HG03097 (cell line): ENCODE results near the gene UBE2N.
"Not testable (repeated sequence)": the region's sequence is repeated elsewhere in the genome, so short reads cannot be mapped to it uniquely, and the experiment has no call there.

Experiments
- ATAC-seq: cut with Tn5 transposase; IDR thresholded peaks from one replicate; pipeline ENCODE4 v1.9.1; 2021; ENCODE audit not compliant: unreplicated experiment, low FRiP score

UBE2N gene

GRCh38 chr12:93447555-93448290, 6.0 kb upstream of the UBE2N start:
- ATAC-seq, result no peak

DNA sequence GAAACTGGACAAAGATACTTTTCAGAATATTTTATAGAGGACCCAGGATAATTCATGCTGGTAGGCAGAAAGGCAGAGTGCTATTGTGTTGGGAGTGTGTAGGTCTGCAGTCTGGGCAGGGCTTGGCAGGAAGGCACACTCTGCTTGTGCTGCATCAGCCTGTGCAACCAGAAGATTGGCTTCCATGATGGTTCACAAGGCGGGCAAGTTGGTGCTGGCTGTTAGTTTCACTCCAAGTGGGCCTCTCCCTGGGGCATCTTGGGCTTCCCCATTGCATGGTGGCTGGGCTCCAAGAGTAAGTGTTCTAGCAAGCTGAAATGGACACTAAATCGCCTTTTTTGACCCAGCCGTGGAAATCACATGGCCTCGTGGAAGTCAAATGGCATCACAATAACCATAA, 1.8 kb upstream of the UBE2N start:
- no peak for ATAC-seq

DNA sequence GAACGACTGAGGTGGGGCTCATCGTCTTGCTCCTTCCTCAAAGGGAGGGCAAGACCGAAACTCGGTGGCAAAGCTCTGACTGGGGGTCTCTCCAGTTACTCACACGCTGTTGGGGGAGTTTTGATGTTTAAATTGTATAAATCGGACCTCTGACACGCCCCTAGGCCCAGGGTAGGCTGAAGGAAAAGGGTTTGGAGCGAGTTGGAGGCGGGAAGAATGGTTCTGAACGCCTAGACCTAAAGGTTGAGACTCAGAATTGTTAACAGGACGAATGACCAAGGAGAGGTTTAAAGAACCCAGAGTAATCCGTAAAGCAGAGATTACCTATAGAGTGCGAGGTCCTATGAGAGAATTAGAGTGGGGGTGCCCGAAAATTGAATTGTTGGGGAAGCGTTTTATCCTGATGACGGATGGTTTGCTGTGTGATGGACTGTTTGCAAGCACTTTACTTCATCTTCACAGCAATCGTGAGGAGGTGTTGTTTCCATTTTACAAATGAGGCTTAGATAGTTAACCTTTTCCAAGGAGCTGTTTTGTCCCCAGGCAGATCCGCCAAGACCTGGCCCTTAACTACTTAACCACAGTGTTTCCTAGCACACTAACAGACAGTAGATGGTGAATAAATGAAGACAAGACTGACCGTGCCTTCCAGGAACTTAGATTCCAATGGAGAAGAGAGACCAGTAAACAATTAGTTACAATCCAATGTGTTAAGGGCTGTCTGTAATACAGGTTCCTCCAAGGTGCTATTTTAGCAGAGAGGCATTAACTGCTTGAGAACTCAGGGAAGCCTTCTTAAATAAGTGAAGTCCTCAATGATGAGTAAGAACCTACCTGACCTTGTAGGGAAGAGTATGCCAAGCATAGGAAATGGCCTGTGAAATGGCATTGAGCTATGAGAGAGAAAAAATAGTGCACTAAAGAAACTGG, 929 bp upstream of the UBE2N start:
- ATAC-seq, result no peak

DNA sequence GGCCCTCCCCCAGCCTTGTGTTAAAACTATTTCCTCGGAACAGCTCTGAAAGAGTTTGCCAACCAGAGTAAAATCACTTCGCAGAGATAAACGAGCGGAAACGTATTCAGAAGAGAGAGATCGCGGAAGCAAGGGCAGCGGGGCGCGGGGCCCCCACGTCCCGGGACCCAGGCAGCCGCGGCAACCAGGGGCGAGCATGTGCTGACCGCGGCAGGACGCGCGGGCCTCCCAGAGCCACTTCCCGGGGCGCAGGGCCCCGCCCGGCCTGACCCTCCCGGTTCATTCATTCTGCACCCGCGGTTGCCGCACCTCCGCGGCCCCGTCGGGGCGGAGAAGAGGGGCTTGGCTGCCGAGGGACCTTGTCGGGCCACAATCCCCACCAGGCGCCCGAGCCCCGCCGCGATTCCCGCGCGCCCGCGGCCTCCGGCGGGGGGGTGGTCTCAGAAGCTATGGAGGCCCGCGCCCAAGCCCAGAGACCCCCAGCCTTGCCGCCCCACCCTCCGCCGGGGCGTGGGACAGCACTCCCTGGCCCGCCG, 598 bp downstream of the UBE2N start:
- ATAC-seq, result peak; percentile 1

GRCh38 chr12:93440043-93440835, 1.5 kb downstream of the UBE2N start:
- no peak for ATAC-seq

DNA sequence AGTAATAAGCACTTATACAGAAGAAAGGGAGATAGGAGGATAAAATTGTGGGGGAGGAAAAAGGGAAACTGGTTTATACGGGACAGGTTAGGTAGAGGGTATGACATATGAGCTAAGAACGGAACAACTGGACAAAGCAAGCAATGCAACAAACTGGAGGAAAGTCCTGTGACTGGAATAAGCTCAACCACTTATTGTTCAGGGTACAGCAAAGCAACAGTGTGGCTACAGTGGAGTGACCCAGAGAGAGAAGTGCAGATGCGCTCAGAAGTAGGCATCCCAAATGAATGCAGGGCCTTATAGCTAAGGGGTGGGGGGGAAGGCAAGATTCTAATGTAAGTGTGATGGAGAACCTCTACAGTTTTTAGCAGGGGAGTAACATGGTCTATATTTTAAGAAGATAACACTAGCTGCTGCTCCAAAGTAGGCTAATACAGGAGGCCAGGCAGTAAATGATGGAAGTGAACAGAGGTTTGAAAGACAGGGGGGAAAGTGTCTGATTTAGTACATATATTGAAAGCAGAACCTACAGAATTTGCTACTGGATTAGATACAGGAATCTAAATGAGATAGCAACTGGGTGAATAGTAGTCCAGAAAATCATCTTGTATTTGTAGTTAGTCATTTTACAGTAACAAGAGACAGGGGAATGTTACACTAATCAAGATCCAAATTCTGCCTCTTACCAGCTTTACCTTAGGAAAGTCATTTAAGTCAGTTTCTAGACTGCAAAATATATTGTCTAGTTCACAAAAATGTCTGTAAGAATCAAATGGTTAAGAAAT, 3.3 kb downstream of the UBE2N start:
- ATAC-seq, result no peak

GRCh38 chr12:93434256-93434865, 7.4 kb downstream of the UBE2N start:
- no peak for ATAC-seq

DNA sequence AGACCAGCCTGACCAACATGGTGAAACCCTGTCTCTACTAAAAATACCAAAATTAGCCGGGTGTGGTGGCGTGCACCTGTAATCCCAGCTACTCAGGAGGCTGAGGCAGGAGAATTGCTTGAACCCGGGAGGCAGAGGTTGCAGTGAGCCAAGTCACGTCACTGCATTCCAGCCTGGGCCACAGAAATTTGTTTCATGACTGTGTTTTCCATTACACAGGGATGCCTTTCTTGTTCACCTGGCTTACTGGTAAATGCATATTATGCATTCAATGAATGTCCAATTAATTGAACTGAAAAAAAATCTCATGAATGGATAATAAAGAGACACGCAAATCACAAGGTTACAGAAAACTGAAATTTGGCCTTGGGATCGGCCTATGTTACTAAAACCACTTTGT, 9.7 kb downstream of the UBE2N start:
- ATAC-seq, result not testable (repeated sequence)

GRCh38 chr12:93430280-93430679, 11.5 kb downstream of the UBE2N start:
- no peak for ATAC-seq

GRCh38 chr12:93429852-93430251, 11.9 kb downstream of the UBE2N start:
- ATAC-seq, result no peak

DNA sequence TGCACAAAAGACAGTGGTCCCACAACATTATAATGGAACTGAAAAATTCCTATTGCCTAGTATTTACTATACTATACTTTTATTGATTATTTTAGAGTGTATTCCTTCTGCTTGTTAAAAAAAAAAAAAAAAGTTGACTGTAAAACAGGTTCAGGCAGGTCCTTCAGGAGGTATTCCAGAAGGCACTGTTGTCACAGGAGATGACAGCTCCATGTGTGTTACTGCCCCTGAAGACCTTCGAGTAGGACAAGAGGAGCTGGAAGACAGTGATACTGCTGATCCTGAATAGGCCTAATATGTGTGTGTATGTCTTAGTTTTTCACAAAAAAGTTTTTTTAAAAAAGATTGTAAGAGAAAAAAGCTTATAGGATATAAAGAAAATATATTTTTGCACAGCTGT, 12.3 kb downstream of the UBE2N start:
- no peak for ATAC-seq

DNA sequence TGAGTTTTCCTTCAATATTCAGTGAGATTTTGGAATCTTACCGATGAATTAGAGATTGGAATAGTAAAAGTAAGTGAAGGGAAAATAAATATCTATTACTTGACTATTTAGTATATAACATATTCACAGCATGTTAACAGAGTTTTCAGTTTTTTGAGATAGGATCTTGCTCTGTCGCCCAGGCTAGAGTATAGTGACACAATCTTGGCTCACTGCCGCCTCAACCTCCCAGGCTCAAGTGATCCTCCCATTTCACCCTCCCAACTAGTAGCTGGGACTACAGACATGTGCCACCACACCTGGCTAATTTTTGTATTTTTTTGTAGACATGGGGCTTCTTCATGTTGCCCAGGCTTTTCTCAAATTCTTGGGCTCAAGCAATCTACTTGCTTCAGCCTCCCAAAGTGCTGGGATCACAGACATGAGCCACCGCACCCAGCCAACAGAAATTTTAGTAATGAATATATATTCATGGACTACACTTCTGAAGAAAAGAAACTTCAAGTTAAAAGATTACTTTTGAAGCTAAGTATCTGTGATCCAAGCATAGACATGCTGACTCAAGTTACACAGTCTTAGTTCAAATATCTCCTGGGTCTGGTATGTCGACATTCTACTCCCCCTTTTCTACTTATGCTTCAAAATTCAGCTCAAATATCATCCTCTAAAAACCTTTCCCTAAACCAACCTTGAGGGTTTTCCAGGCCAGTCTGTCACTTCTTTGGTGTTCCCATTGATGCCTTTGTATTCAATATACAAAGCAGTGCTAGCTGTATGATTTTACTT, 13.8 kb downstream of the UBE2N start:
- ATAC-seq, result no peak

DNA sequence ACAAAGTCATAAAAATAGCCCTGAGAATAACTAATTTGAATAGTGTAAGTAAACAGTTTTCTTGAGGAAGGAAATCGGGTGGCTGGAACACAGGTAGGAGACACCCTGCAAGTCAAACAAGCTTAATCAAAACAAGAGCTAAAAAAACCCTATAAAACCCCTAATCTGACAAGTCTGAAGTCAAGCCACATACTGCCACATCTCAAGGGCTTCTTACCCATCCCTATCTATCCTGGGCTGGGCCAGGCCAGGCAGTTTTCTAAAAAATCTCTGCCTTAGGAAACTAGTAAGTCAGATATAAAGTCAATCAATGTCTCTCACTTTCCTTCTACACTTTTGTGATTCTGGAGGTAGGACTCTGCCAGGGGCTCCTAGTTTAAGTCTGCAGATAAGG, 15.3 kb downstream of the UBE2N start:
- no peak for ATAC-seq

DNA sequence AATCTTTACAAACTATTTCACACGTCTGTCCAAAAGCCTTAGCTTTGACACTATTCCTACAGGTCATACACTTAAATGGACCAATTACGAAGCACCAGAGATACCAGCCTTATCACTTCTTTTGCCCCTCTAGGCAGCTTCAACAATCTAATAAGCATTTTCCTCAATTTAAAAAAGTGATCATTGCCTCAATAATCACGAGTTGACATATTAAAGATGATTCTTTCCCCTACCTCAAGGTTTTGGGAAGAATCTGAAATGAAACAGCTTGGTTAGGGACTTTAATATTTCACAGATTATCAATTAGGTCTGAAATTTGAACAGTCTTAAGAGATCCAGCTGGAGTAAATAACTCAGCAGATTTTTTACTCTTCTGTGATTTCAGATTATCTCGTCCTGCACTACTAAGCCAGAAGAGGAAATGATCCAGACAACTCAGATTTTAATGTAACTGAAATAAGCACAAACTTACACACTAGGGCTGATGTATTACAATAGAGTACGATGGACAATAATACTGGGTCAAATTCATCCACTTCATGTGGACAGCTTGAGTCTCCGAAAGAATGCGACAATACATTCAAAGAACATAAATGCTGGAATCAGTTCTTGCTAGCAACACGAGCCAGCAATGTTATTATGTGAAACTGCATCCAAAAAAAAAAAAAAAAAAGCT, 15.9 kb downstream of the UBE2N start:
- ATAC-seq, result no peak

DNA sequence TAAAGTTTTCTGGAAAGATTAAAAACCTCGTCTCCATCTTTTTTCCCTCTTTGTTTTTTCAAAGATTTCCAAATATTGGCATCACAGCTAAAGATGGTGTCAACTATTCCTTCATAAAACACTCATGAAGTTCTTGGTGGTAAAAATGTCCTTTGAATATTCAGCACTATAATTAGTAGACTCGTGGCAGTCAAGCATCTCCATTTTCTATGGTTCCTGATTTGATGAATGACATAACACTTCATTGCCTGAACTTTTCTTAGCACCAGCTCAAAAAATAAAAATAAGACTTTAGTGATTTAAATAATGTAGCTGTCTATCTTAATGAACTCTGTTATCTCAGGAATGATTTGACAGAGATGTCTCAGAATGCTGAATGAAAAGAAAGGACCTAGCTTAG, 19.7 kb downstream of the UBE2N start:
- ATAC-seq, result no peak

DNA sequence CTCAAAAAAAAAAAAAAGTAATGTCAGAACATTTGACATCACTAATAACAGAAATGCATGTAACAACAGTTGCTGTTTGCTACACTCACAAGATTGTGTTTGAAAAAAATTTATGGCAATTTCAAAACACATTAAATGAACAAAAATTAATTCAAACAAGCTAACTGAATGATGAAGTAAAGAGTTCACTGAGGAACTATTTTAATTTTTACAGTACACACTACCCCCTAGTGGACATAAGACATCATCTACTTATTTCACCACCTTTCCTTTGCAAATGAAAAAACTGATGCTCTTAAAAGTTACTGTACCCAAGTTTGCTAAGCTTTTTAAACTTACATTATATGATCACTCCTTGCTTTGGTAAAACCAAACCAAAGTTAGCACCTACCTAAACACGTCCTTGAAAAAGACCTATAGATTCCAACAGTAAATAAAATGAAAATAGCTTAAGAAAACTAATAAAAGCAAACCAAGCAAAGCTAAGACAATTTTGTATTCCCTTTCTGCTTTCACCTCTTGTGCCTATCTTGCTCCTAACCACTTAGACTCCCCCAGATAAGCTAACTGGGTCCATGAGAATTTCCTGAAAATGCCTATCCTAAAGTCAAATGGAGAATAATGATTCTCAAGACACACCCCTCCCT, 22.2 kb downstream of the UBE2N start:
- ATAC-seq, result peak; percentile 63

- ATAC-seq, result no peak
Observed at GRCh38 chr12:93417967-93418480, 23.7 kb downstream of the UBE2N start.
